Keratinocyte (primary cell): Measurements from ENCODE around the gene ID4.

Experiments used
- EZH2 ChIP-seq: IDR thresholded peaks from one replicate; pipeline ENCODE4 v1.6.1; 2012; ENCODE audit warnings: inconsistent platforms, mild to moderate bottlenecking, low read length, moderate library complexity
- TF ChIP-seq, protein P1 (sequence below), 3 experiments: IDR thresholded peaks in 1 of 3; conservative IDR thresholded peaks in 1 of 3; optimal IDR thresholded peaks in 1 of 3; 2 replicates in 2 of 3; 3 replicates in 1 of 3; pipeline versions ENCODE3 to v1.5.1; 2011; ENCODE audit warnings: low read length in 3 of 3, mild to moderate bottlenecking in 3 of 3, moderate library complexity in 2 of 3, control low read depth in 1 of 3, inconsistent platforms in 1 of 3; ENCODE audit not compliant: insufficient read depth in 2 of 3; ENCODE audit errors: extremely low read depth in 1 of 3

DNA sequence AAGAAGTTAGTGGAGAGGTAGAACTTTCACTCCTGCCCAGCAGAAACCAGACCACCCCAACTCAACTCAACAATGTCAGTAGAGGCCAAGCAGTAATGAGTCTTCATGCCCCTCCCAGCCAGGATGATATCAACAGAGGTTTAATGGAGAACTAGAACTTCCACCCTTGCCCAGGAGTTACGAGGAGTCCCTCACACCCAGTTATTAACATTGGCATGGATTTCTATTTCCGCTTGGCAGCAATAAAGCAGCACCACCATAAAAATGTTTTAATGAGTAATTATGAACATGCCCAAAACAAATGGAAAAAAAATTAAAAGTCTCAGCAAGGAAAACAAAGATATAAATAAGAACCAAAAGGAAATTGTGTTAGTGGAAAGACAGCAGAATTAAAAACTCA lies 40.7 kb upstream of the ID4 start:
- TF ChIP-seq, protein P1, sequence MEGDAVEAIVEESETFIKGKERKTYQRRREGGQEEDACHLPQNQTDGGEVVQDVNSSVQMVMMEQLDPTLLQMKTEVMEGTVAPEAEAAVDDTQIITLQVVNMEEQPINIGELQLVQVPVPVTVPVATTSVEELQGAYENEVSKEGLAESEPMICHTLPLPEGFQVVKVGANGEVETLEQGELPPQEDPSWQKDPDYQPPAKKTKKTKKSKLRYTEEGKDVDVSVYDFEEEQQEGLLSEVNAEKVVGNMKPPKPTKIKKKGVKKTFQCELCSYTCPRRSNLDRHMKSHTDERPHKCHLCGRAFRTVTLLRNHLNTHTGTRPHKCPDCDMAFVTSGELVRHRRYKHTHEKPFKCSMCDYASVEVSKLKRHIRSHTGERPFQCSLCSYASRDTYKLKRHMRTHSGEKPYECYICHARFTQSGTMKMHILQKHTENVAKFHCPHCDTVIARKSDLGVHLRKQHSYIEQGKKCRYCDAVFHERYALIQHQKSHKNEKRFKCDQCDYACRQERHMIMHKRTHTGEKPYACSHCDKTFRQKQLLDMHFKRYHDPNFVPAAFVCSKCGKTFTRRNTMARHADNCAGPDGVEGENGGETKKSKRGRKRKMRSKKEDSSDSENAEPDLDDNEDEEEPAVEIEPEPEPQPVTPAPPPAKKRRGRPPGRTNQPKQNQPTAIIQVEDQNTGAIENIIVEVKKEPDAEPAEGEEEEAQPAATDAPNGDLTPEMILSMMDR (optimal IDR thresholded peaks at IDR 0.05 in 1 of 3, IDR thresholded peaks at IDR 0.05 in 1 of 3, conservative IDR thresholded peaks at IDR 0.05 in 1 of 3; ENCODE audit: extremely low read depth in 1 of 3, insufficient read depth in 2 of 3, low read length in 3 of 3): no peak
- no peak for TF ChIP-seq EZH2
